ENCODE results near the gene PHACTR2. TPM values are rescaled to one million over a fixed set of nuclear protein-coding genes. Genes with fewer than 3 reads are reported as not detected.

The PHACTR2 gene
- total RNA-seq, 2 experiments from 2014 or later, result 10.7 to 12.2 TPM

DNA sequence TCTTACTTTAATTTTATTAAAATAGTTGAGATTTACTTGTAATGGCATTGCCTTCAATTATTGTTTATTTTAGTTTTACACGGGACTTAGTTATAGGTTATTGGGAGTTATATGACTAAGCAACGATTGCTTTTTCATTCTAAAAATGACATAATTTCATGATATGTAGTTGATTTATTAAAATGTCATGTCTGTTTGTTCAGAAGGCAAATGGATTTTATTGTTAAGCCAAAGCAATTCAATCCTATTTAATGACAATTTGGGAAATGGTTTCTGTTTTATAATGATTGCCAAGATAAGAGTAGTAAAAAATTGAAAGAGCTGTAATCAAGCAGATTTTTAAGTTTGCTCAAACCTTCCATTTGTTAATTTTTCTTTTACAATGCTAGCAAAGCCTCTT, 74.7 kb downstream of the PHACTR2 start:
- H3K9me3 Mint-ChIP-seq, result no peaks in the 10 kb centered on the region
- no peak for DNase-seq
- H3K27me3 Mint-ChIP-seq (ENCODE audit: low read depth), result no peaks in the 10 kb centered on the region
- intact Hi-C loops (cut with micrococcal nuclease), result no loop called here
- CTCF ChIA-PET, result no interaction called here
- no peak overlapping the region for H3K27ac Mint-ChIP-seq
- no peaks in the 10 kb centered on the region for H3K4me1 Mint-ChIP-seq (ENCODE audit: low read depth)
- H3K36me3 Mint-ChIP-seq (ENCODE audit: low read depth), result no peaks in the 10 kb centered on the region
- H3K4me3 Mint-ChIP-seq, result no peak overlapping the region

DNA sequence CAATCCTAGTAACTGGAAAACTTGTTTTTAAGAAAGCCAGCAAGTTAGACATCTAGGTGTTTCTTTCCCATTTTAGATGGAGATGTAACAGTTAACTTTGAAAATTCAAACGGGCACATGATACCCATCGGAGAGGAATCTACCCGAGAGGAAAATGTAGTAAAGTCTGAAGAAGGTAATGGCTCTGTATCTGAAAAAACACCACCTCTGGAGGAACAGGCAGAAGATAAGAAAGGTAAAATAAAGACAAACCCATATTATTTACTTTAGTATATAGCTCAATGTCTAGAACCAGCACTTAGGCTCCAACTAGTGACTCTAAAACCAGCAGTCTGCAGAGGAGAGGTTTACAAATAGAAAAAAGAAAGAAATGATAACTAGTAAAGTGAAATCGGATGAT, 75.9 kb downstream of the PHACTR2 start:
- CTCF ChIA-PET, result no interaction called here
- DNase-seq, result no peak
- Mint-ChIP-seq H3K36me3 (ENCODE audit: low read depth) (no peaks in the 10 kb centered on the region), H3K4me3 (no peak overlapping the region), H3K27me3 (ENCODE audit: low read depth) (no peaks in the 10 kb centered on the region), H3K4me1 (ENCODE audit: low read depth) (no peaks in the 10 kb centered on the region), H3K9me3 (no peaks in the 10 kb centered on the region), H3K27ac (no peak overlapping the region)
- intact Hi-C loops (cut with micrococcal nuclease), result no loop called here

DNA sequence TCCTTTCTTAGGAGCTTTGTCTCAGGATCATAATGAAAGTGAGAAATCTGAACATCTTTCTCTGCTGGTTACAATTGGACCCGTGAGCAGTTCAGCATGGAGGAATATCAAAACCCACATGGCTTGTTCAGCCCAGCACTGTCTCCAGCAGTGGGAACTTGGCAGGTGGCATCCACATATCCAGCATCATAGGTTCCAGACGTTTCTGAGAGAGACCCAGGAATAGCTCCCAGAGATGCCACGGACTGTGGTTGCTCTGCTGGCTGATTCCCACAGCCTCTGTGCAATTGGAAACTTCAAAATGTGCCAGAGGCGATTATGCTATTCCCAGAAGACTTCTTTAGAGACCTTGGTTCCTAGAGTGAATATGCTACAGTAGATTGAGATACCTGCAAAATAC, 76.4 kb downstream of the PHACTR2 start:
- intact Hi-C loops (cut with micrococcal nuclease), result no loop called here
- H3K4me3 Mint-ChIP-seq, result no peak overlapping the region
- H3K27me3 Mint-ChIP-seq (ENCODE audit: low read depth), result no peaks in the 10 kb centered on the region
- DNase-seq, result no peak
- no peak overlapping the region for H3K27ac Mint-ChIP-seq
- H3K4me1 Mint-ChIP-seq (ENCODE audit: low read depth), result peaks cover 1% of the 10 kb centered on the region
- CTCF ChIA-PET, result no interaction called here
- no peaks in the 10 kb centered on the region for H3K9me3 Mint-ChIP-seq
- no peaks in the 10 kb centered on the region for H3K36me3 Mint-ChIP-seq (ENCODE audit: low read depth)

DNA sequence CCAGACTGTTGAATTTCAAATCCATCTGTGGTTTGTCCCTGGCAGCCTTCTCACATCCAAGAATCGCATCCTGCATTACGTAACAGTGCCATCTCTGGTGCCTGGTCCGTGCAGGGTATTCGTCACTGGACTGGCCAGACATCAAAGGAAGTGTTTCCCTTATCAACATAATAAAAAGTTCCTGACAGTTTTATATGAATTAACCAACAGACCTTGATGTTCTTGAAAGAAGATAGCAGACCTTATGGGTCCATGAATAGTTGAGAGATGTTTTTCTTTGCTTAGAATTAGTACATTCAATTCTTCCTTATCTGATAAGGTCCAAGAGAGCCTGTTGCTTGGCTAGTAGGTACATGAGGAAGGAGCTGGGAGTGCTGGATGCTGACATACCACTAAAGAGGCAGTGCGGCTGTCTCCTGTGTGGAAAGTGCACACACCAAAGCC, 77.6 kb downstream of the PHACTR2 start:
- peaks cover 11% of the 10 kb centered on the region for H3K4me1 Mint-ChIP-seq (ENCODE audit: low read depth)
- DNase-seq, result no peak
- no peaks in the 10 kb centered on the region for H3K9me3 Mint-ChIP-seq
- CTCF ChIA-PET, result no interaction called here
- no peak overlapping the region for H3K27ac Mint-ChIP-seq
- no peaks in the 10 kb centered on the region for H3K36me3 Mint-ChIP-seq (ENCODE audit: low read depth)
- intact Hi-C loops (cut with micrococcal nuclease), result no loop called here
- H3K4me3 Mint-ChIP-seq, result no peak overlapping the region
- H3K27me3 Mint-ChIP-seq (ENCODE audit: low read depth), result no peaks in the 10 kb centered on the region

DNA sequence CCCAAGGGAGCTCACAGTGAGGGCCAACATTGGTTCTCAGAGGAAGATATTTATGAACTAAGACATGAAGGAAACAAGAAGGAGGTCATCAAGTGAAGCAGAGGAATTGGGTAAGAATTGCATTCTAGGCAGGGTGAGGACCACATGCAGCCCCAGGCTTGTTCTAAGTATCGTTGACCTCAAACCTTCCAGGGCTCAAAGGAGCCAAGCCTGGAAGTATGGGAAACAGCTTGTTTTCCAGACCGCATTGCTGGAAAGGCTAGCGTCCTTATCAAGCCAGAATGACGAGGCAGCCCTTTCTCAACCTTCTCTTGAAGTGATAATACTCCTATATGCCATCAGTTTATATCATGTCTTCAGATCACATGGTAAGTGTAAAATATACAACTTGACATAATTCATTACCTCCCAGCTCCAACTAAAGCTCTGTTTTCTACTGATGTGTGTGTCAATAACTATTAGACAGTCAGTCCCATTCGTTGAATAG, 79.6 kb downstream of the PHACTR2 start:
- DNase-seq, result no peak
- Mint-ChIP-seq H3K27ac (no peak overlapping the region), H3K36me3 (ENCODE audit: low read depth) (peaks cover 2% of the 10 kb centered on the region), H3K27me3 (ENCODE audit: low read depth) (no peaks in the 10 kb centered on the region), H3K4me3 (no peak overlapping the region), H3K4me1 (ENCODE audit: low read depth) (peaks cover 15% of the 10 kb centered on the region), H3K9me3 (no peaks in the 10 kb centered on the region)
- CTCF ChIA-PET, result no interaction called here
- intact Hi-C loops (cut with micrococcal nuclease), result no loop called here

DNA sequence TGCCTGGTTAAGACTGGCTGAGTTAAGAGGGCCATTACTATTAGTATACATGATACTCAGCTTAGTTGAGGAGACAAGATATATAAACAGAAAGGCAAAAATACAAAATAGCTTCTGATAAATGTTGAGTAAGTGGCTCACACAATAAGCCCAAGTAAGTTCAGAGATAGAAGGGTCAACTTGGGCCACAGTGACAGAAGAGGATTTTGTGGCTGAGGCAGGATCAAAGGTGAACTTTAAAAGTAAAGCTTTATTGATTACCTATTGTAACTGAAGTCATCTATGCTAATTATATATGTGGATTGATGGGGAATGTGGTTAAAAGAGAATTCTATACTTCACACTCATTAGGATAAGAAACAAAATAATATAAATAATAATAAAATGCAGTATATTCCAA, 80.8 kb downstream of the PHACTR2 start:
- intact Hi-C loops (cut with micrococcal nuclease), result no loop called here
- Mint-ChIP-seq H3K27ac (no peak overlapping the region), H3K9me3 (no peaks in the 10 kb centered on the region), H3K4me1 (ENCODE audit: low read depth) (peaks cover 15% of the 10 kb centered on the region), H3K36me3 (ENCODE audit: low read depth) (peaks cover 2% of the 10 kb centered on the region), H3K27me3 (ENCODE audit: low read depth) (no peaks in the 10 kb centered on the region), H3K4me3 (no peak overlapping the region)
- CTCF ChIA-PET, result no interaction called here
- DNase-seq, result no peak

DNA sequence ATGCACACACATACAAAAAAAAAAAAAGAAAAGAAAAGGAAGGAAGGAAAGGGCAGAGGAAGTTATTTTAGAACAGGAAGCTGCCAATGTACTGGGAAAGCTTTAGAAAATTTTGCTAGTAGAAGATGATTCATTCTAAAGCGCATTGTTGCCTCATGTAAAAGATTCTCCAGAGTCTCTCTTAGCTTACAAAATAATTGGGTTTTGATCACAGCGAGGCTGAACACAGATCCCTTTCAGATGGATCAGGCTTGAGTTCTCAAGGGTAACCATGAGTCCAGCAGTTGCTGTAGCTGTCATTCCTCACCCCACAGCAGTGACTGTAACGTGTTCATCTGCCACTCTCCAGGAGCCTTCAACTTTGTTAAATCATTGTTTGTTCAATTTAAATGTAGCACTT, 81.9 kb downstream of the PHACTR2 start:
- Mint-ChIP-seq H3K4me3 (no peak overlapping the region), H3K9me3 (no peaks in the 10 kb centered on the region), H3K27me3 (ENCODE audit: low read depth) (no peaks in the 10 kb centered on the region), H3K36me3 (ENCODE audit: low read depth) (peaks cover 2% of the 10 kb centered on the region), H3K4me1 (ENCODE audit: low read depth) (peaks cover 15% of the 10 kb centered on the region), H3K27ac (no peak overlapping the region)
- DNase-seq, result no peak
- CTCF ChIA-PET, result interaction anchor here (0.7 kb wide), 1 partner anchor 1167 kb away, joined by 5 read pairs; no protein-coding TSS in a partner anchor
- intact Hi-C loops (cut with micrococcal nuclease), result loop anchor here (2.0 kb wide), 1 partner anchor 55 kb away; no protein-coding TSS in a partner anchor

DNA sequence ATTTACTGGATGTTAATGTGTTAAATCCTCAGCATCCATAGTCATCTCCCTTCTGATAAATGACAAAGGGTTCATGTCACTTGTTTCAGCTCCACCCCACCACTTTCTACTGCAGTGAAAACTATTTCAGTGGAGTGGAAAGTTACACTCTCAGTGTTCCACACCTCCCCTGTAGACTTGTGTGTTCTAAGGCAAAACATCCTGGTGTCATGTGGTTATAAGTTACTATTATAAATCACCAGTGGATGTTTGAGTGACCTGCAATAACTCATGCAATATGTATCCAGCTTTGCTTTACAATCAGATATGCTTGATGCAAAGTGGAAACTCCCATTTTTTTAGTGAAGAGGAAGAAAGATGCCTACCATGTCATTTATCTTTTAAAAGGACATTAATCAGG, 83.3 kb downstream of the PHACTR2 start:
- no peak for DNase-seq
- no peak overlapping the region for H3K4me3 Mint-ChIP-seq
- no peak overlapping the region for H3K27ac Mint-ChIP-seq
- intact Hi-C loops (cut with micrococcal nuclease), result loop anchor here (2.0 kb wide), 1 partner anchor 56 kb away; no protein-coding TSS in a partner anchor
- CTCF ChIA-PET, result no interaction called here
- no peaks in the 10 kb centered on the region for H3K9me3 Mint-ChIP-seq
- no peaks in the 10 kb centered on the region for H3K27me3 Mint-ChIP-seq (ENCODE audit: low read depth)
- H3K36me3 Mint-ChIP-seq (ENCODE audit: low read depth), result peaks cover 13% of the 10 kb centered on the region
- H3K4me1 Mint-ChIP-seq (ENCODE audit: low read depth), result peaks cover 15% of the 10 kb centered on the region

DNA sequence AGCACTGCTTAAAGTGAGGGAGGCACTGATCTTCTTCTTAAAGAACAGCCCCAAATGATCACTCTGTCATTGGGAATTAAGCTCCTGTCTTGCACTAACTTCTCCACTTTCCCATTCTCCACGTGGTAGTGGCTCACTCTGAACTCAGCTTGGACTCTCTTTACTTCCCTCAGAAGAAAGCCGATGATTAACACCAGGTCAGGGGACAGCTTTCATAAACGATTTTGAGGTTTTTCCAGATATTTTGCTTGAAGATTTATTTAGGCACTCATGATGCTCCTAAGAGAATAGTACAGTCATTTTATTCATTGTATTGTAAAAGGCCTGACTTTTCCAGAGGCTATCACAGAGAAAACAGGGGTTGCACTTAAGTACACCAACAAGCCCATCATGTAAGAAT, 84.4 kb downstream of the PHACTR2 start:
- no peak overlapping the region for H3K27ac Mint-ChIP-seq
- CTCF ChIA-PET, result no interaction called here
- DNase-seq, result no peak
- H3K27me3 Mint-ChIP-seq (ENCODE audit: low read depth), result no peaks in the 10 kb centered on the region
- H3K4me1 Mint-ChIP-seq (ENCODE audit: low read depth), result peaks cover 15% of the 10 kb centered on the region
- H3K9me3 Mint-ChIP-seq, result no peaks in the 10 kb centered on the region
- intact Hi-C loops (cut with micrococcal nuclease), result no loop called here
- H3K36me3 Mint-ChIP-seq (ENCODE audit: low read depth), result peaks cover 16% of the 10 kb centered on the region
- H3K4me3 Mint-ChIP-seq, result no peak overlapping the region

DNA sequence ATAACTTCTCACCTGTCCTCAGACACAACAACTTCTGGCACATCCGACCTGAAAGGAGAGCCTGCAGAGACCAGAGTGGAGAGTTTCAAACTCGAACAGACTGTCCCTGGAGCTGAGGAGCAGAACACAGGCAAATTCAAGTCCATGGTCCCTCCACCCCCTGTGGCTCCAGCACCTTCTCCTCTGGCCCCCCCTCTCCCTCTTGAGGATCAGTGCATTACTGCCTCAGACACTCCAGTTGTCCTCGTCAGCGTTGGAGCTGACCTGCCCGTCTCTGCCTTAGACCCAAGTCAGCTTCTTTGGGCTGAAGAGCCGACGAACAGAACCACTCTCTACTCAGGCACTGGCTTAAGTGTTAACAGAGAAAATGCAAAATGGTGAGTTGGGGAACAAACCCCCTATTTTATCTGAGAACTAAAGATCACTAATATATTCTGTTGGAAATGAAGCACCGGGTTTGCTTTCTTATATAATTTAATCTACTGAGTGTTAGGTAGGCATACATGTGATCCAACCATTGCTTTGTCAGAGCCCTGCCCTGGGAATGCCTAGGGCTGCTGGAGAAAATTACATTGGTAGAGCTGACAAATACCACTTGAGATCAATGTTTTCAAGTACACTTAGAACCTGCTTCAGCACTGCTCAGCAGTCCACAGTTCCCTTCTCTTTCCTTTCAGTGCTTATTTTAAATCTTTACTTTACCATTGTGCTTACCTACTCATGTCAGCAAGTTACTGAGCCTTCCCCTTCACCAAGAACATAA, 87.8 kb downstream of the PHACTR2 start:
- no peak for DNase-seq
- H3K36me3 Mint-ChIP-seq (ENCODE audit: low read depth), result peaks cover 22% of the 10 kb centered on the region
- H3K4me3 Mint-ChIP-seq, result no peak overlapping the region
- intact Hi-C loops (cut with micrococcal nuclease), result no loop called here
- no peak overlapping the region for H3K27ac Mint-ChIP-seq
- CTCF ChIA-PET, result no interaction called here
- no peaks in the 10 kb centered on the region for H3K27me3 Mint-ChIP-seq (ENCODE audit: low read depth)
- no peaks in the 10 kb centered on the region for H3K9me3 Mint-ChIP-seq
- H3K4me1 Mint-ChIP-seq (ENCODE audit: low read depth), result peaks cover 3% of the 10 kb centered on the region

DNA sequence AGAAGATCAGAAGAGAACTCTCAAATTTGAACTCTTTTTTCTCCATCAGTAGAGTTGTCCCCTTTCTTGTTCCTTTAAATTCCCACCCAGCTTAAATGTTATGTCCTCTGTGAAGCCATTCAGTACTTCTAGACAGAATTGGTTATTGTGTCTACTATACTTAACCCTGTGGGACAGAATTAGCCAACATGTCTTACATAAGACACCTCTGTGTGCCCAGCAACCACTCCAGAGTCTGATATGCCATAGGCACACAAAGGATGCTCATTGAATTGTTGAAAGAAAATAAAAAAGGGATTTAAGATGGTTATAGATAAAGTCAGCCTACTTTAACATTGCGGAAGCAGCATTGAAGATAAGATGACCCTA, 88.4 kb downstream of the PHACTR2 start:
- H3K27ac Mint-ChIP-seq, result no peak overlapping the region
- H3K9me3 Mint-ChIP-seq, result no peaks in the 10 kb centered on the region
- no peak overlapping the region for H3K4me3 Mint-ChIP-seq
- peaks cover under 1% of the 10 kb centered on the region for H3K4me1 Mint-ChIP-seq (ENCODE audit: low read depth)
- peaks cover 22% of the 10 kb centered on the region for H3K36me3 Mint-ChIP-seq (ENCODE audit: low read depth)
- no peaks in the 10 kb centered on the region for H3K27me3 Mint-ChIP-seq (ENCODE audit: low read depth)
- DNase-seq, result no peak
- intact Hi-C loops (cut with micrococcal nuclease), result no loop called here
- CTCF ChIA-PET, result no interaction called here

DNA sequence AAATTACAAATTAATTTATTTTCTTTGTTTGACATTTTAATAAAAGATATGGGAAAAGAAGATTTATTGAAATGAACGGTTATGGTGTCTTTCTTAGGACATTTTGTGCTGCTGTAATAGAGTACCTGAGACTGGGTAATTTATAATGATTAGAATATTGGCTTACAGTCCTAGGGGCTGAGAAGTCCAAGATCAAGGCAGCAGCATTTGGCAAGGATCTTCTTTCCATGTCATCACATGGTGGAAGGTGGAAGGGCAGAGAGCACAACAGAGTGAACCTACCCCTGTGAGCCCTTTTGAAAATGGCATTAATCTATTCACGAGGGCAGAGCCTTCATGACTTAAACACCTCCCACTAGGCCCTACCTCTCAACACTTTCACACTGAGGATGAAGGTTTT, 89.7 kb downstream of the PHACTR2 start:
- CTCF ChIA-PET, result no interaction called here
- H3K4me3 Mint-ChIP-seq, result no peak overlapping the region
- peaks cover 20% of the 10 kb centered on the region for H3K36me3 Mint-ChIP-seq (ENCODE audit: low read depth)
- H3K4me1 Mint-ChIP-seq (ENCODE audit: low read depth), result no peaks in the 10 kb centered on the region
- DNase-seq, result no peak
- H3K9me3 Mint-ChIP-seq, result no peaks in the 10 kb centered on the region
- H3K27me3 Mint-ChIP-seq (ENCODE audit: low read depth), result no peaks in the 10 kb centered on the region
- H3K27ac Mint-ChIP-seq, result no peak overlapping the region
- intact Hi-C loops (cut with micrococcal nuclease), result no loop called here
